GM23338 (cell line): ENCODE results near the gene PTPRB.

Experiments
- CREB1 ChIP-seq: fragments of 250-450 bp; sonication (Bioruptor Pico); IDR thresholded peaks from 2 replicates; pipeline ENCODE4 v1.5.0; 2020; ENCODE audit warnings: low read depth, mild to moderate bottlenecking, moderate library complexity
- CTCF ChIP-seq, 2 experiments: fragments of 200-600 bp in 1 of 2; sonication (generic) in 1 of 2; conservative IDR thresholded peaks; 2 replicates each; pipeline versions ENCODE4 v1.5.1 to v1.6.1; 2016 to 2017; ENCODE audit warnings: antibody characterized with exemption in 2 of 2, low read depth in 2 of 2, mild to moderate bottlenecking in 2 of 2, moderate library complexity in 1 of 2
- ETS1 ChIP-seq: IDR thresholded peaks from 2 replicates; pipeline ENCODE4 v1.6.1; 2016; ENCODE audit warnings: antibody characterized with exemption
- EZH2phosphoT487 ChIP-seq: fragments of 200-600 bp; sonication (generic); IDR thresholded peaks from one replicate; pipeline ENCODE4 v1.8.1; 2018; ENCODE audit warnings: antibody characterized with exemption; ENCODE audit not compliant: unreplicated experiment
- POLR2AphosphoS5 ChIP-seq: IDR thresholded peaks from 2 replicates; pipeline ENCODE4 v1.6.1; 2016; ENCODE audit warnings: antibody characterized with exemption, low read depth
- REST ChIP-seq: IDR thresholded peaks from one replicate; pipeline ENCODE4 v1.6.1; 2018; ENCODE audit warnings: antibody characterized with exemption; ENCODE audit not compliant: unreplicated experiment

- TF ChIP-seq CTCF (conservative IDR thresholded peaks at IDR 0.05; ENCODE audit: low read depth in 2 of 2) (no peak), REST (no peak), CREB1 (no peak), EZH2phosphoT487 (no peak), POLR2AphosphoS5 (no peak), ETS1 (no peak)
Observed at GRCh38 chr12:70635755-70636154, 1.5 kb downstream of the PTPRB start.
